T-helper 1 cell treated with Interleukin-12 subunit alpha and Interleukin-12 subunit beta and Interleukin-4 antibody, amounts not matched to agents 30 μg/mL and 1 μg/mL, for 36 hours (primary cell): ENCODE results near the gene SNRNP25.
"Not testable (repeated sequence)": the region's sequence is repeated elsewhere in the genome, so short reads cannot be mapped to it uniquely, and the experiment has no call there.

Source experiments
- H3K27ac Mint-ChIP-seq: one replicate; pipeline ENCODE4 v1.8.0; 2021; ENCODE audit warnings: mild to moderate bottlenecking, mixed read lengths
- H3K27me3 Mint-ChIP-seq: one replicate; pipeline ENCODE4 v1.8.0; 2021; ENCODE audit warnings: low read depth, mixed read lengths
- H3K36me3 Mint-ChIP-seq: one replicate; pipeline ENCODE4 v1.8.0; 2021; ENCODE audit warnings: low read depth, mixed read lengths
- H3K4me1 Mint-ChIP-seq: one replicate; pipeline ENCODE4 v1.8.0; 2021; ENCODE audit warnings: low read depth, mixed read lengths
- H3K4me3 Mint-ChIP-seq: one replicate; pipeline ENCODE4 v1.8.0; 2021; ENCODE audit warnings: mild to moderate bottlenecking, moderate library complexity, mixed read lengths
- H3K9me3 Mint-ChIP-seq: one replicate; pipeline ENCODE4 v1.8.0; 2021; ENCODE audit warnings: mixed read lengths

SNRNP25 gene

GRCh38 chr16:53346-54236 lies at the start of gene SNRNP25, which contains the start of gene POLR3K:
Gene SNRNP25, plus strand, starts transcription at chr16:53828. Its CDS starts 189 bp downstream, at chr16:54017.
Gene POLR3K, minus strand, starts transcription at chr16:53608. Its CDS starts 22 bp downstream, at chr16:53586.
- Mint-ChIP-seq H3K27ac (peak within 1 kb of the TSS; percentile 90), H3K9me3 (no peaks in the 10 kb centered on the region), H3K27me3 (no peaks in the 10 kb centered on the region), H3K4me1 (peaks cover 19% of the 10 kb centered on the region), H3K36me3 (peaks cover 27% of the 10 kb centered on the region), H3K4me3 (peak within 1 kb of the TSS; percentile 98)

- Mint-ChIP-seq H3K9me3 (no peaks in the 10 kb centered on the region), H3K27me3 (no peaks in the 10 kb centered on the region), H3K36me3 (no peaks in the 10 kb centered on the region), H3K27ac (no peak overlapping the region), H3K4me3 (no peak overlapping the region), H3K4me1 (no peaks in the 10 kb centered on the region)
Observed at GRCh38 chr16:9903-10665, 43.5 kb upstream of the SNRNP25 start.

- H3K36me3 Mint-ChIP-seq, H3K27me3 Mint-ChIP-seq, H3K9me3 Mint-ChIP-seq, H3K4me1 Mint-ChIP-seq, H3K27ac Mint-ChIP-seq: not testable (repeated sequence)
- H3K4me3 Mint-ChIP-seq: peak overlapping the region; percentile 31
Observed at GRCh38 chr16:10772-11171, 42.9 kb upstream of the SNRNP25 start.

GRCh38 chr16:17062-17765 lies 36.4 kb upstream of the SNRNP25 start:
- not testable (repeated sequence) for H3K9me3 Mint-ChIP-seq, H3K27ac Mint-ChIP-seq, H3K4me1 Mint-ChIP-seq, H3K4me3 Mint-ChIP-seq, H3K36me3 Mint-ChIP-seq, H3K27me3 Mint-ChIP-seq

GRCh38 chr16:20886-21285 lies 32.7 kb upstream of the SNRNP25 start:
- H3K27ac Mint-ChIP-seq, H3K27me3 Mint-ChIP-seq, H3K4me3 Mint-ChIP-seq, H3K4me1 Mint-ChIP-seq, H3K36me3 Mint-ChIP-seq, H3K9me3 Mint-ChIP-seq: not testable (repeated sequence)

- H3K4me3 Mint-ChIP-seq, H3K27me3 Mint-ChIP-seq, H3K4me1 Mint-ChIP-seq, H3K9me3 Mint-ChIP-seq, H3K27ac Mint-ChIP-seq, H3K36me3 Mint-ChIP-seq: not testable (repeated sequence)
Observed at GRCh38 chr16:24151-24550, 29.5 kb upstream of the SNRNP25 start.

- not testable (repeated sequence) for H3K27me3 Mint-ChIP-seq, H3K36me3 Mint-ChIP-seq, H3K27ac Mint-ChIP-seq, H3K9me3 Mint-ChIP-seq, H3K4me3 Mint-ChIP-seq, H3K4me1 Mint-ChIP-seq
Observed at GRCh38 chr16:25926-26348, 27.7 kb upstream of the SNRNP25 start.

DNA sequence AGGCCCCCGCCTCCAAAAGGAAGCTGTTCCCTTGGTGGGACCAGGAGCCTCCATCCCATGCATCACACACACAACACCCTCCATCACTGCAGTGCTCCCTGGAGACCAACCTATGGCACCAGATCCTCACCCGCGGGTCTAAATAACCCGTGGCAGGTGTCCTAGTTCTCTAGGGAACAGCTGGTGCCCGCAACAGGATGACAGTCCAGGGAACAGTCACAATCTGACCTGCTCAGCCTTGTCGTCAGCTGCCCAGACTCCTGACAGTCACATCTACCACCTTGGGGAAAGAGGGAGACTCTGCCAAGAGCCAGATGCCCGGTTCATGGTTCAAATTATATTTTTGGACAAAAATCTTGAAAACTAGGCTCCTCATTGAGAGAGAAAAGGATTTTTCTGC lies 23.0 kb upstream of the SNRNP25 start:
- not testable (repeated sequence) for H3K36me3 Mint-ChIP-seq, H3K9me3 Mint-ChIP-seq, H3K27me3 Mint-ChIP-seq, H3K4me1 Mint-ChIP-seq, H3K27ac Mint-ChIP-seq, H3K4me3 Mint-ChIP-seq

- H3K36me3 Mint-ChIP-seq, H3K9me3 Mint-ChIP-seq, H3K27ac Mint-ChIP-seq, H3K27me3 Mint-ChIP-seq, H3K4me1 Mint-ChIP-seq, H3K4me3 Mint-ChIP-seq: not testable (repeated sequence)
Observed at GRCh38 chr16:33154-33876, 20.3 kb upstream of the SNRNP25 start.

DNA sequence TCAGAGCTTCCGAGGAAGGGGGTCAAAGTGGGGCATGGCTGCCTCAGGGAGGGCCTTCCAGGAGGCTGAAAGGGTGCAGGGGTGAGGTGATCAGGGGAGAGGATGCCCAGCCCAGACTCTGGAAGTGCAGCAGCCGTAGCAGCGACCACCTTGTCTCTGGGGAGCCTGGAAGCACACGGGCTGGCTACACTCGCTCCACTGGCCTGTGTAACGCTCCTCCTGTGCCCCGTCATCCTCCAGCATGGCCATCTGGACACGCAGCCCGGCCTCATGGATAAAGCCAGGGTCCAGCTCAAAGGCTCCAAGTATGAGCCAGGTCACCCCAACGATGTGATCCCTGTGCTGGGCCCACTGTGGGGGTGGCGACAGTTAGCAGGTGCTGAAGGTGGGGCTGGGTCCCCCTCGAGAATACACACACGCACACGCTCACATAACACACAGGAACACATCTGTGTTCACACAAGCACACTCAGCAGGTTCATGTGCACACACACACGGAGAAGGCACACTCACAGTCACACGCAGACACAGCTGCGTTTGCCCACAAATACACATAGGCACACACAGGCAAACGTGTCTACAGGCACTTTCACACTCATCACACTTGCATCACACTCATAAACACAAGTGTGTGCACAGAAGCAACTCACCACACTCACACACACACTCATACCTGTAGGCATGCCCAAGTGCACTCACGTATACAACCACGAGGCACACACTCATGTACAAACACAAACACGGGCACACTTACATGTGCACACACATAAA lies 19.6 kb upstream of the SNRNP25 start:
- Mint-ChIP-seq H3K4me3 (no peak overlapping the region), H3K9me3 (no peaks in the 10 kb centered on the region), H3K4me1 (peaks cover 9% of the 10 kb centered on the region), H3K27me3 (no peaks in the 10 kb centered on the region), H3K27ac (no peak overlapping the region), H3K36me3 (peaks cover 6% of the 10 kb centered on the region)

GRCh38 chr16:34648-34987 lies 19.0 kb upstream of the SNRNP25 start:
- Mint-ChIP-seq H3K4me3 (no peak overlapping the region), H3K27ac (no peak overlapping the region), H3K27me3 (no peaks in the 10 kb centered on the region), H3K4me1 (peaks cover 15% of the 10 kb centered on the region), H3K36me3 (peaks cover 8% of the 10 kb centered on the region), H3K9me3 (no peaks in the 10 kb centered on the region)

DNA sequence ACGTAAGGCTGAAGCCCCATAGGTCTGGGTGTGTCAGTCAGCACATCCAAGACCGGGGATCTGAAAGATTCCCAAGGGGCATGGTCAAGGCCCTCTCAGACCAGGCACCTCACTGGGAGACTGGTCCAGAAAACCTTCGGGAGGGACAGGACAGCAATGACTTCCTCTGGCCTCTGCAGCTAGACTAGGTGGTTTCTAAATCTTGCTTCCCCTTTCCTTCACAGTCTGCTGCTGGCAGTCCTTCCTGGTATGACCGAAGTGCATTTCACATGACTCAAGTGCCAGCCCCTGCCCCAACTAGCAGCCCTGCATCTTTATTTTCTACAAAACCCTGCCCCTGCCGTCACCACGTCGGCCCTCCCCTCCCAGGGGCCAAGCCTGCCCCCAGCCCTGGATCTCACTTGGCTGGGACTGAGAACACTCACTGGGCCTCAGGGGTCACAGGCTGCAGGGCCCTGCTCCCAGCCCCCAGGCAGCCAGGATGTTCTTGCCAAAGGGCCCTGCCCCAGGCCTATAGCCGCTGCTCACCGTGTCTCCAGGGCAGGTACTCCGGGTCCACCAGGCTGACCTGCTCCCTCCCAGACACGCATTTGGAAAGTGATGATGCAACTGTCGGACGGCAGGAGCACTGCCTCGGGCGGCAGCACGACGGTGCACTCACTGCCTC lies 18.5 kb upstream of the SNRNP25 start:
- H3K4me3 Mint-ChIP-seq: no peak overlapping the region
- H3K9me3 Mint-ChIP-seq: no peaks in the 10 kb centered on the region
- no peak overlapping the region for H3K27ac Mint-ChIP-seq
- H3K4me1 Mint-ChIP-seq: peaks cover 15% of the 10 kb centered on the region
- H3K27me3 Mint-ChIP-seq: no peaks in the 10 kb centered on the region
- H3K36me3 Mint-ChIP-seq: peaks cover 8% of the 10 kb centered on the region

DNA sequence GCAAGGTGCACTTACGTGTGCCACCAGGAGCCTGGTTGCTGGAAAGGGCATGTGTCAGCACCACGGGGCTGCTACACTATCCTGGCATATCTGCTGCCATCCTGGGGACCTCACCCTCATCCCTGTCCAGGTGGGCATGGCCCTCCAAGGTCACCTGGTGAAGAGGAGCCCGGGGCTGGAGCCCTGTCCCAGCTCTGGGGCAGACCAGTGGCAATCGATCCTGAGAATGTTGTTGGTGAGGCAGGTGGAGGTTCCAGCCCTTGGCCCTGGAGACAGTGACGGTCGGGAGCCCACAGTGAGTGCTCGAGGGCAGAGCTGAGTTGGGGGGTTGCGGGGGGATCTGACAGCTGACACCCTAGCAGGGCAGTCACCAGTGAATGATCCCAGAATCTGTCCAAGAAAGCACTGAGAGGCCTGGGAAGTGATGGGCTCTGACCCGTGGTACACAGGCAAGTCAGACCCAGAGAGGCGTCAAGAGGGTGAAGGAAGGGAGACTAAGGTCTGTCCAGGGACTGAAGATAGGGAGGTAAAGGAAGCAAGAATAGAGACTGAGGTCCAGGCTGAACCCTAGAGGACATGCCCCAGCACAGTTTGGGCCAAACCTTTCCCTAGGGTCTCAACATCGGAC lies 17.8 kb upstream of the SNRNP25 start:
- H3K4me3 Mint-ChIP-seq: no peak overlapping the region
- H3K4me1 Mint-ChIP-seq: peaks cover 15% of the 10 kb centered on the region
- no peaks in the 10 kb centered on the region for H3K27me3 Mint-ChIP-seq
- H3K9me3 Mint-ChIP-seq: no peaks in the 10 kb centered on the region
- no peak overlapping the region for H3K27ac Mint-ChIP-seq
- peaks cover 8% of the 10 kb centered on the region for H3K36me3 Mint-ChIP-seq
